GM12891 (cell line): Measurements from ENCODE around the gene AP3S2.

ENCODE experiments used
- POLR2A ChIP-seq: IDR thresholded peaks from 2 replicates; pipeline ENCODE4 v1.6.1; 2011; ENCODE audit warnings: low read depth, low read length, control low read depth
- POLR2AphosphoS5 ChIP-seq: IDR thresholded peaks from 2 replicates; pipeline ENCODE4 v1.6.1; 2011; ENCODE audit warnings: low read depth, low read length, control low read depth
- SPI1 ChIP-seq: IDR thresholded peaks from 2 replicates; pipeline ENCODE4 v1.6.1; 2011; ENCODE audit warnings: low read depth, low read length, control low read depth
- TAF1 ChIP-seq: IDR thresholded peaks from 2 replicates; pipeline ENCODE4 v1.6.1; 2011; ENCODE audit warnings: low read depth, low read length, control low read depth

- TF ChIP-seq TAF1, result no peak
- no peak for TF ChIP-seq POLR2A
- TF ChIP-seq POLR2AphosphoS5, result no peak
- TF ChIP-seq SPI1, result no peak
Measured at GRCh38 chr15:89815769-89816168, 78.0 kb downstream of the AP3S2 start.
